Anterior cingulate cortex (tissue), 58 donors: Measurements from ENCODE around the gene GABRG1.
A peak's percentile ranks its signal among the peaks of the same experiment; 100 is the strongest.

ENCODE experiments used
- DNase-seq, 58 donors: peaks; one replicate each; lab custom pipeline; 2025; lab: John Stamatoyannopoulos, UW

The GABRG1 gene

GRCh38 chr4:46123913-46124755, at the start of gene GABRG1:
GABRG1 (minus strand) TSS chr4:46124054; CDS start chr4:46123913, 141 bp downstream.
- DNase-seq, result peak in 54 of 58 donors; percentile 2 to 79 (median 44)

GRCh38 chr4:46146993-46147392, 23.1 kb upstream of the GABRG1 start:
- DNase-seq, result no peak

- no peak for DNase-seq
Measured at GRCh38 chr4:46131498-46132057, 7.7 kb upstream of the GABRG1 start.

- peak in 55 of 58 donors; percentile 1 to 78 (median 32) for DNase-seq
Measured at GRCh38 chr4:46124773-46125413, 1.0 kb upstream of the GABRG1 start.

- DNase-seq, result no peak
Measured at GRCh38 chr4:46081674-46082073, 42.2 kb downstream of the GABRG1 start.

GRCh38 chr4:46081248-46081647, 42.6 kb downstream of the GABRG1 start:
- no peak for DNase-seq

- no peak for DNase-seq
Measured at GRCh38 chr4:46073778-46074177, 50.1 kb downstream of the GABRG1 start.

GRCh38 chr4:46051392-46051791, 72.5 kb downstream of the GABRG1 start:
- DNase-seq, result no peak

- peak in 1 of 58 donors; percentile 2 for DNase-seq
Measured at GRCh38 chr4:46032056-46032455, 91.8 kb downstream of the GABRG1 start.

- no peak for DNase-seq
Measured at GRCh38 chr4:46016306-46016705, 107.5 kb downstream of the GABRG1 start.

GRCh38 chr4:45992728-45993127, 131.1 kb downstream of the GABRG1 start:
- no peak for DNase-seq

GRCh38 chr4:45989775-45990174, 134.1 kb downstream of the GABRG1 start:
- no peak for DNase-seq

- no peak for DNase-seq
Measured at GRCh38 chr4:45987858-45988257, 136.0 kb downstream of the GABRG1 start.
